ENCODE data around the gene UBE2U.
"Not testable (repeated sequence)": the region's sequence is repeated elsewhere in the genome, so short reads cannot be mapped to it uniquely, and the experiment has no call there.

The UBE2U gene

DNA sequence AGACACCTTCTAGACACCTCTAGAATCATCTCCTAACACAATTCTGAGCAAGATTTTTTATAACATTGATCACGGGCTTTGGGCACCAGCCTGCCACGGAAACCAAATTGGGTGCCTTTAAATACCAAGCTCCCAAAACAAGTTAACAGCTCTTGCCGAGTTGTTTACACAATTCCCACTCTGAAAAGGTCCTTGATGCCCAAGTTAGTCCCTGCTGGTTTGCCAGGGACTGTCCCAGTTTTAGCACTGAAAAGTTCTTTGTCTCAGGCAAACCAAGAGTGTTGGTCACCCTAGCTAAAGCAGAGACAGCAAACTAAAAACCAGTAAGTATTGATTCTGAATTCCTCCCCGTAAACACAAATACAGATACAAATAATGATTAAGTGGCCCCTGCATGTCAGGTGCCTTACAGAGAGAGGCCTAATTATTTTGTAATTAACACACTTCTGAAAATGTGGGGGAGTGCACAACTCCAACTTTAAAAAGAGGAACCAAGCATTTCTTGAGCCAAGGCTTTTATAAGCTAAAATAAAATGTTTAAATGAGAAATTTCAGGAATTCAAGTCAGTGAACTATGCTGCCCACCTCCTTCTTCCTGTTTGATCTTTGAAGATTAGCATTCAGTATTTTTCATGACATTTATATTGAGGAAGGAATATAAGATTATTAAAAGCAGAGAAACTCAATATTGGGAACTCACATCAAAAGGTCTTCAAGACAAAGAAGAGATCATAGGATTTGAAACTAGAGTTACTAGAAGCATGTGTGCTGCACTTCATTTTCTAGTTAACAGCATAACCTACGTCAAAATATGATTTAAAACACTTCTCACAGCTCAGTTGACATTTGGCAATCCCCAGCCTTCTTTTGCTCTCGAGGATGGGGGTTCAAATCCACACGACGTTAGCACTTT lies 9.0 kb upstream of the UBE2U start:
- no peak for DNase-seq (ENCODE audit: low spot score)

DNA sequence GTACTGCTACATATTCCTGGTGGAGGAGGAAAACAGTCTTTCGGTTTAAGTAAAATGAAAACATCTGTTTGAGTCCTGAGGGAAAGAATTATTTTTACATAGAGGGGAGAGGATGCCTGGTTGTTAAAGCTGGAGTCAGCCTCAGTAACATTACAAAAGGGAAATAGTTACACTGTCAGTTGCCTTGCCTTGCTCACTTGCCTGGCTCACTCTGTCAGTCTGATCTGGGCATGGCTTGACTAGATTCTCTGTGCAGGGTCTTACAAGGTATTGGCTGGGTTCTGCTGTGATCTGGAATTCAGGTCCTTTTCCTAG lies 8.4 kb upstream of the UBE2U start:
- no peak for DNase-seq (ENCODE audit: low spot score)

DNA sequence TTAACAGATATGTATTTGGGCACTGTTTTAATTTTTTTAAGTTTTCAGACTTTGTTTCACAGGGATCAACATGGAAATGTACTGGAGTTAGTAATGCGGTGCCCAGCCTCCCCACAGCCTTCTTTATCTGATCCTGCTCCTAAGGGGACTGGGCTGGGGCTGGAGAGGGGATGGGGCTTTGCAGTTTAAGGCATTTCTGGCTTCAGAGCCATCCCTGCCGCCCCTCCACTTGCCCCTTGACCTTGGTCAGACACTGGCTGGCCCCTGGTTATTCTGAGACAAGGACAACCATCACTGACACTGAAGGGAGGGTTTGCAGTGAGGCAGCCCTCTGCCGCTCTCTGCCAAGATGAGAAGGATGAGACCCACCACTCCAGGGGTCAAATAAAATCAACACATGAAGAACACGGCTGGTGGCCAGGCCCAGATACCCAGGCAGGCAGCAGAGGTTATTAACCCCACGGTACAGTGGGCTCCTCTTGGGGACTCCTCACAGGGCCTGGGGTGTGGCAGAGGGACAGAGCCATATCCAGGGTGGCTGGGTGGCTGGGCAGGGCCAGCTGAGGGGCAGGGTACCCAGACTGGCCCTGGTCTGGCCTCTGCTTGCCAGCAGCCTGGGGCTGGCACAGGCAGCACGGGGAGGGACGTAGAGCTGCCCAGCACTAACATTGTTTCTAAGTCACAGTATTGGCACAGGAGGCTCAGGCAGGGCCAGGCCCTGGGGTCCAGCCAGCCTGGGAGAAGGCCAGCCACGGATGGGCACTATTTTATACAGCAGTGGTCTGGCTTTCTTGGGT lies 7.2 kb upstream of the UBE2U start:
- no peak for DNase-seq (ENCODE audit: low spot score)

DNA sequence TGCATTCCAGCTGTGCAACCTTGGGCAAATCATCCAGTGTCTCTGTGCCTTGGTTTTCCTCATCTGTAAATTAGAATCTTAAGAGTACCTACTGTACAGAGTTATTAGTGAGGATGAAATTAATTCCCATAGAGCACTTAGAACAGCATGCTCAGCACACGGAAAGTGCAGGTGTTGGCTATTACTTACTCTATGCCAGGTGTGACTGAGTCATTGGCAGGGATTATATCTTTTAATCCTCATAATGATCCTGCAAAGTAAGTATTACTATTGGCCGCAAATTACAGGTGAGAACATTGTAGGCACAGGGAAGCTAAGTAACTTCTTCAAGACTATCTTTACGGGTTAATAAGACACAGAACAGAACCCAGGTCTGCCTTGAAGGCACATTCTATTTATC lies 6.3 kb upstream of the UBE2U start:
- no peak for DNase-seq (ENCODE audit: low spot score)

DNA sequence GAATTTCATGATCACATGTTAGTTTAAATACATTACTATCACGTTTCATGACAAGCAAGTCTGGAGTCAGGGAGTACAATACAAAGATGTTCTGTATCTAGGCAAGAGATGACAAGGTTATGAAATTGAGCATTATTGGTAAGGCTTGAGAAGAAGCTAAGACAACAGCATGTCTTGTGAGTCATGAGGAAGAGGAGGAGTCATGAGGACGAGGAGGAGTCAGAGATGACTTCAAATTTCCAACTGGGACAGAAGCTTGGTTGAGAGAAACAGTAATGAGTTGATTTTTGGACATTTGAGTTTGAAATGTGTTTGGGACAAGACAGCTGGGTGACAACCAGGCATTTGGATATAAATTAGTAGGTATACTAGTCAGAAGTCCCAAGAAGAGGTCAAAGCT lies 4.3 kb upstream of the UBE2U start:
- DNase-seq (ENCODE audit: low spot score), result no peak

DNA sequence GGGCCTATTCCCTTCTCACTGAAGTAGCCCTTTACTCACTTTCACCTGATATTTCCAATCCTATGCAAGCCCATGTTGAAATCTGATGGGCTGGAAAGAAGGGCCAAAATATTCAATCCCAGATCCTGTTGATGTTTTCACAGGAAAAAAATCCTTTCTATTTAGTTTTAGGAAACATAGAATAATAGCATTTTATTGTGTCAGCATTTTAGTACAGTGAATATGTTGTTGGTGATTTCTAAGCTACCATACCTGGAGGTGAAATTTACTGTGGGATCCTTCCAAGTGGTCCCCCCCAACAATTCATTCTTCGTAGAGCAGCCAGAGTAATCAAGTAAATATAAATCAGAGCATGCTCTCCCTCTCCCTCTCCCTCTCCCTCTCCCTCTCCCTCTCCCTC lies 3.4 kb upstream of the UBE2U start:
- DNase-seq (ENCODE audit: low spot score), result no peak

DNA sequence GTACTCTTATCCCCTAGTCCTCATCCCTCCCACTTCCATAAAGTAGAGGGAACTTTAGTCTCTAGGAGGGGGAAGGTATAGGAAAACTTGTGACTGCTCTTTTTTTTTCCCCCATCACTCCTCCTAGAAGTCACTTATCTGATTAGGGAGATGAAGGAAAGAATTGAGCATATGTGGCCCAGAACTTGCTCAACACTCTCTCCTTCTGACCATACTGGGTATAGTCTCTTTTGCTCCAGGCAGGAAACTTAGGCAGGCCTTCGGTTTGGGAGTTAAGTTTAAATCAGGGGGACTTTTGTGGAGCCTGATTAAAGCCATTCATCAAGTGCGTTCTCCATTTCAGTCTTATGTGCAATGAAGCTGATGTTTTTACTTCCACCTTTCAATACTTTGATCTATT lies 5.8 kb downstream of the UBE2U start:
- DNase-seq (ENCODE audit: low spot score), result no peak

DNA sequence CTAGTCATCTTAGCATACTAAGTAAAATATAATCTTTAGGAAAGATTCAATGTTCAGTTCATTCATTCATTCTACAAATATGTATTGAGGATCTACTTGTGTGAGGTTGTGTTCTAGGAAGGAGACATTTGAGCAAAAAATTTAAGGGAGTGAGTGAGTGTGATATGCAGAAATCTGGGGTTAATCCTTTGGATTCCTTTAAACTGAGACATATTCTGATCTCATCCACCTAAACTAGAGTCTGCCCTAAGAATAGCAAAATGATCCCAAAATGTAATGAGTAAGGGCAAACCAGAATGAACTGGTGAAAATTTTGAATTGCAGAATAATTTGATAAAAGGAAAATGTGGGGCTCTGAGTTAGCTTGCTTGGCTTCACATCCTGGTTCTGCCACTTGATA lies 8.6 kb downstream of the UBE2U start:
- DNase-seq (ENCODE audit: low spot score), result no peak

DNA sequence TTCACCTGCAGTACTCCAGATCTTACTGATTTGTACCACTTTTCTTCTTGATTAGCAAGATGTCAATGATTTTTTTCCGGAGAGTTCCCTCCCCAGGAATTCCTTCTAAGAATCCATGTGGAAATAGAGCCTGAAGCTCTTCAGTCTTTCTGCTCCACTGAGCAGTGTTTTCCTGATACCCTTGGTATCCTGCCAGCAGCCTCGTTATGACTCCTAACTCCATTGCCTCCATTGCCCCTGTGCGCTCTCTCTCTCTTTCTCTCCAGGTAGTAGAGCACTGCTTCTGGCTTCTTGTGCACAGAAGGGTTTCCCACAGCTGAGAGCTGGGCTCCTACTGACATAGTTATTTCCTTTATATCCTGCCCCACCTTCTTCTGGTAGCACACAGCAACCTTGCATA lies 12.2 kb downstream of the UBE2U start:
- no peak for DNase-seq (ENCODE audit: low spot score)

DNA sequence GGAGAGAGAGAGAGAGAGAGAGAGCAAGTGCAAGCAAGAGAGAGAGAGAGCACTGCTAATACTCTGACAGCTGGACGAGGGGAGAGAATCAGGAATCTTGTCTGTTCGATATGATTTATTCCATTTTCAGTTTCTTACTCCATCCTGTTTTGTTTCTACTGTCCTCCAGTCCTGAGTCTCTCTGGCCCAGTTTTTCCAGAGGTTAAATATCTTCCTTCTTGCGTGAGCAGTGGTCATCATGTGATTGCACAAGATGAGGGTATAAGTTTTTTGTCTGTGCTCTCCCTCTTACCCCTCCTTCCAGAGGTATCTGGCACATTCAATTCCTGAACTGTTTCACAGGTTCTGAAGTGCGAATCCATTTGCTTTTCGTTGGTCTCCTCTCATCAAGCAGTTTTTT lies 16.8 kb downstream of the UBE2U start:
- no peak for DNase-seq (ENCODE audit: low spot score)

DNA sequence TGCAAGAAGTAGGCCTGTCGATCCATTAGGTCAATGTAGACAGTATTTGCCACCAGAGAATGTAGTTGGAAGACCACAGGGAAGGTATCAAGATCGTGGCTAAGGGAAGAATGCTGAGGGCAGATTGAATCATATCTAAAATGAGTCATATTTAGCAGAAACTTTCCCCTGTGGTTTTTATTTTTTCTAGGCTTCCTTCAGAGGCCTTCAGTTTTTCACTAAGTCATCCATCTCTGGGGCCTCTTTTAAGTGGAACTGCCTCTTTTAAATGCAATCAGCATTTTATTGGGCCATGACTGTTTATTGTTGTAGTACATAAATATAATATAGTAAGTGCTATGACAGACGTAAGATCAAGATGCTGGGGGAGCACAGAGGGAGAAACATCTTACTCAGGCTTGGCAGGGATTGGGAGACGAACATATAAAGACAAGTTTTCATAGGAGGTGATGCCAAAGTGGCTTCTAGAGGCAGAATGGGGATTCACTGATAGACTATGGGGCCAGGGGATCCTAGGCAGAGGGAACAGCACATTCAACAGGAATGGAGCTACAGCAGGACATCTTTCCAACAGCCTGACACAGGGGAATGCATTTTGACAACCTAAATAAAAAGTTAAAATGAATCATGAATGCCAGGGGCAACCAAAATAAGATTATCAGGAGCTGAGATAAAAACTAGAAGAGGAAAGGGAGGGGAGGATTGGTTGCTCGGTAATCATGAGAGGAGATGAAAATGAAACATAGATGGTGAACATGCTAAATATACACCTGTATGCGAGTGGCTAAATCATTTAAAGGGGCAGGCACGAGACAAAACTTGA lies 20.1 kb downstream of the UBE2U start:
- no peak for DNase-seq (ENCODE audit: low spot score)

DNA sequence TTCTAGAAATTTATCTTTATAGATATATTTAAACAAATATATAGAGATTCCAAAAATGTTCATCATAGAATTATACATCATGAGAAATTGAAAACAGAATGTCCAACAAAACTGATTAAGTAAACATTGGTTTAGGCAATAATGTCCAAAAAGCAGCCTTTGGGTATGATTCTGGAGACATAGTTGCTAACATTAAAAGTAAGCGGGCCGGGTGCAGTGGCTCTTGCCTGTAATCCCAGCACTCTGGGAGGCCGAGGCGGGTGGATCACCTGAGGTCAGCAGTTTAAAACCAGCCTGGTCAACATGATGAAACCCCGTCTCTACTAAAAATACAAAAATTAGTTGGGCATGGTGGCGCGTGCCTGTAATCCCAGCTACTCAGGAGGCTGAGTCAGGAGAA lies 20.8 kb downstream of the UBE2U start:
- not testable (repeated sequence) for DNase-seq (ENCODE audit: low spot score)

DNA sequence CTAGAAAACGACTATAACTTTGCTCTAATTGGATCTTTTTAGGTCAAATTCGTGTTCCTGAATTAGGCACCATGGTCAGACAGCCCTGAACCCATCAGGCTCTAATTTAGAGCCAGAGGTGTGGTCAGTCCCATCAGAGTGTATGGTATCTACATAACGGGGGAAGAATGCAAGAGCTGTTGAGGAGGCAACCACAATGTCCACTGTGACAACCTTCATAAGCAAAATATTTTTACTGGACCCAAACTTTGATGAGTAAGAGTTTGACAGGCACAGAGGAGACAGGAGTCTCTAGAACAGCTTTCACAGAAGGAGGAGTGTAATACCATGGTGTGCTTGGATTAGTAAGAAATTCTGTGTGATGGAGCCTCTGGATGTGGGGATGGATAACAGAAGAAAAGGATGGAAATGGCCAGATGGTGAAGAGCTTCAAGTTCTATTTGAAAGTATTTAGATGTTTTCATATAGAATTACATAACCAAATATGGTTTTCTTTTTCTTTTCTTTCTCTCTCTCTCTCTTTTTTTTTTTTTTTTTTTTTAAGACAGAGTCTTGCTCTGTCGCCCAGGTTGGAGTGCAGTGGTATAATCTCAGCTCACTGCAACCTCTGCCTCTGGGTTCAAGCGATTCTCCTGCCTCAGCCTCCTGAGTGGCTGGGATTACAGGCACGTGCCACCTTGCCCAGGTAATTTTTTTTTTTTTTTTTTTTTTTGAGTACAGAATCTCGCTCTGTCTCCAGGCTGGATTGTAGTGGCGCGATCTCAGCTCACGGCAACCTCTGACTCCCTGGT lies 24.9 kb downstream of the UBE2U start:
- DNase-seq (ENCODE audit: low spot score), result no peak

DNA sequence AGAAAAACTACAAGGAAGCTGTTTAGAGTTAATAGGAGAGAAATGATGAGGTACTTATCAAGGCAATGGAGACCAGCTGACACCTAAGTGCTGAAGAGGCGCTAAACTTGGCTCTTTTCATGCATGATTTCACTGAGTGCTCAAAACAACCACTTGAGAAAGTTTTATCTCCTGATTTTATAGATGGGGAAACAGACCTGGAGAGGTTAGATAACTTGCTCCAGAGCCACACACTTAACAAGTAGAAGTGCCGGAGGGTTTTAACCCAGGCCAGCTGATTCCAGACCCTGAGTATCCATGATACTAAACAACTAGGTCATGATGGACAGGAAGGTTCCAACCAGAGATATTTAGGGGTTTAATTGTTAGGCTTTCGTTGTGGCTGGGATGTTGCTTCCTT lies 25.9 kb downstream of the UBE2U start:
- DNase-seq (ENCODE audit: low spot score), result no peak

DNA sequence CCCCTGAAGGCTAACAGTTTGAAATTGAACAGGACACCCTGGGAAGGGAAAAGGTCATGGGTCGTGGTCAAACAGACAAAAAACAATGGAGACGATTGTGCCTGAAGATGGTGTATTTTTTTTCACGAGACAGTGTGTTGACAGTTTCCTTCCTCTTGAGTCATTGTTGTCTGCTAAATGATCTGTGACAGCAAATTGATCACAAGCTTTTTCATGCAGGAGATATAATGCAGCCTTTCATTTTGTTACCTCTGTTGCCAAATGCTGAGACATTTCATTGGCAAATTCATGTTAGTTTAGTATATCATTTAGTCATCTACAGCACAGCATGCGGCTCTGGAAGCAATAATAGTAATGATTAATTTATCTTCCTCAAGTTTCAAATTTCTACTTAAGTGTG lies 27.7 kb downstream of the UBE2U start:
- no peak for DNase-seq (ENCODE audit: low spot score)

DNA sequence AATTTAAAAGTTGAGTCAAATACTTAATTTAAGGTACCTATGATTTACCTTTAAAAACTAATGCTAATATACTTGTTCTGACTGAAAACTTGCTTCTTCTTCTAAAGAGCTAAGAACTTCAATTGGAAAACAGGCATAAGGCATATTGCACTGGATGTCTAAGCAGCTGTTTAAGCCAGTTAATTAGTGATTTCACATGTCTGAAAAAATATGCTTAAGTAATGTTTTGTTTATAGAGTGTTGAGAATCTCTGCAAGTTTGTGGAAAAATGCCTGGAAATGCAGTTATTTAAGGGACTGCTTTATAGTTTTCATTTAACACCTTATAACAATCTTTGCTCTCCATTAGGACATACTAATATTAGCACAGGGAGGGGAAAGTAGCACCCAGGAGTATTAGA lies 28.2 kb downstream of the UBE2U start:
- DNase-seq (ENCODE audit: low spot score), result no peak

DNA sequence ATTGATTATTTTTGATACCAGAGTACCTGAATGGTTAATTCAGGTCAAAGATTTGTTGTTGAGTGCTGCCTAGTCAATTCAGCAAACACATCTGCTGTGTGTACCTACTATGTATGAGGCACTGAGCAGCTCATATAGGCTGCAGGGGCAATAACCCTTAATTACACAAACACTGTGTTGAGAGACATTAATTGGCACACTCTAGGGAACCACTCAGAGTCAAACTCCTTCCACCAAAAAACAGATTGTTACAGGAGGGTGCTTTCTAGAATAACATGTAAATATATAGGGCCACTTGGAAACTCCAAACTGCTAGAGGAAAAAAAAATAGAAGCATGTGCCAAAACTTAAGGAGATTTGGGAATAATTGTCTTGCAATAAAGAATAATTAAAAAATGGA lies 31.3 kb downstream of the UBE2U start:
- DNase-seq (ENCODE audit: low spot score), result no peak

DNA sequence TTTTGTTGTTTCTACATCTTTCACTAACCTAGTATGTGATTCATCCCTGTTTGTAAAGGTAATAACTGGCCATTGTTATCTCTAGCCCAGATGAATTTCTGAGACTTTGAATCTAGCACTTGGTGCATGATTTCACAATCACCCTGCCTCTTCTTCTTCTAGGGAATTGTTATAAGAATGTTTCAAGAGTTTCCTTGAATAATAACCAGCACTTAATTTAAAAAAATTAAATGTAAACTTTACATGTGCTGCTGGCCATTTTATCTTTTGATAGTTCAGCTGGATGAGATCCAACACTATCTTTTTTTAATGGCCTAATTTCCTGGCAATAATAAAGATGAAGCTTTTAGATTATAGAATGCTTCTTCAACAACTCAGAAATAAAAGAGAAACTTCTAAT lies 31.8 kb downstream of the UBE2U start:
- DNase-seq (ENCODE audit: low spot score), result no peak

DNA sequence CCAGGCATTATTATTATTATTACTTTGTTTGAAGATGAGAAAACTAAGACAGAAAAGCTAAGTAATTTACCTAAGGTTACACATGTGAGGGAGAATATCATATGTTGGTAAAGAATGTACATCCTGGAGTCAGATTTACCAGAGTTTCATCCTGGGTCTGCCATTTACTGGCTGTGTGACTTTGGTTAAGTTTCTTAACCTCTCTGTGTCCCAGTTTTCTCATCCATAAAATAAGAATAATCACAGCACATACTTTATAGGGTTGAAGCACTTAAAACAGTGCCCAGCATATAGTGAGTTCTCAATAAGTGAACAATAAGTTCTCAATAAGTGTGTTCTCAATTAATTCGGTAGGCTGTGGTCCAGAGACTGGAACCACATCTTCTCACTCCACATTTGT lies 32.5 kb downstream of the UBE2U start:
- no peak for DNase-seq (ENCODE audit: low spot score)

DNA sequence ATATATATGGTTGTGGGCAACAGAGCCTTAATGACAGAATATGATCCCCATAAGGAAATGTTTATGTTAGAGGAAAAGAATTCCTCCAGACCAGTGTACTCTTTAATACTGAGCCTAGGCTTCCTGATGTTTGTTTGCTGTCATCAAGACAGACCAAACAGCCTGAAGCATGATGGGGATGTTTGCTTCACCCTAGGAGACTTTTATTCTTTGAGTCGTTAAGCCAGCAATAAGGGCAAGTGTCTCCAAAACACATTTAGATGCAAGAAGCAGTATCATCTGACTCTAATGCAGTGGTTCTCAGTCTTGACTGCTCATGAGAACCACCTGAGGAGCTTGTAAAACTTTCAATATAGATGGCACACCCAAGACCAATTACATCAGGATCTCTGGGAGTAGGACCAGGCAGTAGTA lies 33.1 kb downstream of the UBE2U start:
- DNase-seq (ENCODE audit: low spot score), result no peak

DNA sequence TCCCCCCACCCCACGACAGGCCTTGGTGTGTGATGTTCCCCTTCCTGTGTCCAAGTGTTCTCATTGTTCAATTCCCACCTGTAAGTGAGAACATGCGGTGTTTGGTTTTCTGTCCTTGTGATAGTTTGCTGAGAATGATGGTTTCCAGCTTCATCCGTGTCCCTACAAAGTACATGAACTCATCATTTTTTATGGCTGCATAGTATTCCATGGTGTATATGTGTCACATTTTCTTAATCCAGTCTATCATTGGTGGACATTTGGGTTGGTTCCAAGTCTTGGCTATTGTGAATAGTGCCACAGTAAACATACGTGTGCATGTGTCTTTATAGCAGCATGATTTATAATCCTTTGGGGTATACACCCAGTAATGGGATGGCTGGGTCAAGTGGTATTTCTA lies 36.1 kb downstream of the UBE2U start:
- not testable (repeated sequence) for DNase-seq (ENCODE audit: low spot score)

DNA sequence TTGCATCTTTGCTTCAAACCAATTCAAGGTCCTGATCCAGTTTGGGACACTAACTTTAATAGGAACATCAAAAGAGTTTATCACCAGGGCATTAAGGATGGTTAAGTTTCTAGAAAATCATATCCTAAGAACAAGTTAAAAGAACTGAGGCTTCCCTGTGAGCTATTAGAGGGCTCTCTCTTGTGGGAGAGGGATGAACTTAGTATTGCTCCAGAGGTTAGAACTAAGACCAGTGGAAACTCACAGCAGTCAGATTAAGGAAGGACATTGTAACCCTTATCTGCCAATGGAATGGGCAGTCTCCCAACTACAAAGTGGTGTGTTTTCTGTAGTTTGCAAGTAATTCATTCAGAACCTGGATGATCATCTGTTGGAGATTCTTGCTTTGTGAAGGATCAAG lies 36.8 kb downstream of the UBE2U start:
- DNase-seq (ENCODE audit: low spot score), result no peak

Data from NAMALWA (cell line).